ENCODE results near the gene TOPBP1.

- TF ChIP-seq CTCF (optimal IDR thresholded peaks at IDR 0.05 in 1 of 3, IDR thresholded peaks at IDR 0.05 in 1 of 3, conservative IDR thresholded peaks at IDR 0.05 in 1 of 3; ENCODE audit: extremely low read depth in 1 of 3, insufficient read depth in 2 of 3, low read length in 3 of 3), result peak in 2 of 3 experiments; percentile 34 to 35
- no peak for TF ChIP-seq EZH2 (IDR thresholded peaks at IDR 0.05; ENCODE audit: low read length)
These were observed 524 bp upstream of the TOPBP1 start for GRCh38 chr3:133662278-133662651.
